ENCODE data around the gene APBA1. TPM values are rescaled to one million over a fixed set of nuclear protein-coding genes. Genes with fewer than 3 reads are reported as not detected.

The APBA1 gene
- polyA plus RNA-seq, 1 of the 3 experiments (the other 2 are of a cell fraction), result 3.1 TPM

DNA sequence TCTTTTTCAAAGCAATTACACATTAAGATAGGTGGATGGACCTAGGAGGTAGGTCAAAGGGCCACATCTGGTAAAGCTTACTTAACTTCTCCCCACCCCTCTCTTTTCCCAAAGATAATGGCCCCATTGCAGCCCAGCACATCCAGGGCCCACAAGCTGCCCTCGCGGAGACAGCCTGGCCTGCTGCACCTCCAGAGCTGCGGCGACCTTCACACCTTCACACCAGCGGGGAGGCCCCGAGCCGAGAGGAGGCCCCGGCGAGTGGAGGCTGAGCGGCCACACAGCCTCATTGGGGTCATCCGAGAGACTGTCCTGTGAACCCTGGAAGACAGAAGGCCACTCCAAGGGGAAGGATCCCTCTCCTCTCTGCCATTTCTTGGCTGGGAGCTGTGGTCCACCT is 280.7 kb downstream of the APBA1 start:
- 78% methylated on average over 10 of the region's 11 CpGs for WGBS (ENCODE audit: low lambda C conversion rate)
- Histone ChIP-seq H3K79me2 (ENCODE audit: insufficient read depth) (no peaks in the 10 kb centered on the region), H3K9ac (no peak overlapping the region), H3K27me3 (ENCODE audit: insufficient read depth) (peaks cover 9% of the 10 kb centered on the region; the same call in 1 of the 2 replicates), H3K36me3 (replicated peaks in 1 of 2; ENCODE audit: control insufficient read depth in 1 of 2, insufficient read depth in 2 of 2, low read length in 1 of 2) (no peaks in the 10 kb centered on the region), H3K4me3 (ENCODE audit: low read depth in 2 of 2, low read length in 1 of 2) (no peak overlapping the region), H4K20me1 (ENCODE audit: insufficient read depth) (no peaks in the 10 kb centered on the region), H3K4me2 (no peak overlapping the region), H3K4me1 (ENCODE audit: control insufficient read depth in 1 of 2, insufficient read depth in 2 of 2, low read depth in 1 of 2, low read length in 1 of 2) (no peaks in the 10 kb centered on the region), H3K27ac (ENCODE audit: low read depth in 2 of 2, low read length in 1 of 2) (no peak overlapping the region), H3K9me2 (no peaks in the 10 kb centered on the region), H2AFZ (ENCODE audit: low read depth) (no peak overlapping the region), H3F3A (replicated peaks; ENCODE audit: insufficient read depth) (no peaks in the 10 kb centered on the region), H3K9me3 (no peaks in the 10 kb centered on the region)
- ChIA-PET POLR2A (no interaction called here), CTCF (no interaction called here)
- DNase-seq, result no peak
- TF ChIP-seq TCF12 (IDR thresholded peaks at IDR 0.05) (no peak), GATA2 (CRISPR knock-in tag; IDR thresholded peaks at IDR 0.05) (no peak), EP300 (IDR thresholded peaks at IDR 0.05; ENCODE audit: borderline replicate concordance in 1 of 2, low read depth in 1 of 2, low read length in 1 of 2) (no peak), JUND (IDR thresholded peaks at IDR 0.05) (no peak)
- TF ChIP-seq, protein P1, sequence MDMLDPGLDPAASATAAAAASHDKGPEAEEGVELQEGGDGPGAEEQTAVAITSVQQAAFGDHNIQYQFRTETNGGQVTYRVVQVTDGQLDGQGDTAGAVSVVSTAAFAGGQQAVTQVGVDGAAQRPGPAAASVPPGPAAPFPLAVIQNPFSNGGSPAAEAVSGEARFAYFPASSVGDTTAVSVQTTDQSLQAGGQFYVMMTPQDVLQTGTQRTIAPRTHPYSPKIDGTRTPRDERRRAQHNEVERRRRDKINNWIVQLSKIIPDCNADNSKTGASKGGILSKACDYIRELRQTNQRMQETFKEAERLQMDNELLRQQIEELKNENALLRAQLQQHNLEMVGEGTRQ (IDR thresholded peaks at IDR 0.05; ENCODE audit: borderline replicate concordance, low read depth, low read length), result no peak
- TF ChIP-seq, protein P2, sequence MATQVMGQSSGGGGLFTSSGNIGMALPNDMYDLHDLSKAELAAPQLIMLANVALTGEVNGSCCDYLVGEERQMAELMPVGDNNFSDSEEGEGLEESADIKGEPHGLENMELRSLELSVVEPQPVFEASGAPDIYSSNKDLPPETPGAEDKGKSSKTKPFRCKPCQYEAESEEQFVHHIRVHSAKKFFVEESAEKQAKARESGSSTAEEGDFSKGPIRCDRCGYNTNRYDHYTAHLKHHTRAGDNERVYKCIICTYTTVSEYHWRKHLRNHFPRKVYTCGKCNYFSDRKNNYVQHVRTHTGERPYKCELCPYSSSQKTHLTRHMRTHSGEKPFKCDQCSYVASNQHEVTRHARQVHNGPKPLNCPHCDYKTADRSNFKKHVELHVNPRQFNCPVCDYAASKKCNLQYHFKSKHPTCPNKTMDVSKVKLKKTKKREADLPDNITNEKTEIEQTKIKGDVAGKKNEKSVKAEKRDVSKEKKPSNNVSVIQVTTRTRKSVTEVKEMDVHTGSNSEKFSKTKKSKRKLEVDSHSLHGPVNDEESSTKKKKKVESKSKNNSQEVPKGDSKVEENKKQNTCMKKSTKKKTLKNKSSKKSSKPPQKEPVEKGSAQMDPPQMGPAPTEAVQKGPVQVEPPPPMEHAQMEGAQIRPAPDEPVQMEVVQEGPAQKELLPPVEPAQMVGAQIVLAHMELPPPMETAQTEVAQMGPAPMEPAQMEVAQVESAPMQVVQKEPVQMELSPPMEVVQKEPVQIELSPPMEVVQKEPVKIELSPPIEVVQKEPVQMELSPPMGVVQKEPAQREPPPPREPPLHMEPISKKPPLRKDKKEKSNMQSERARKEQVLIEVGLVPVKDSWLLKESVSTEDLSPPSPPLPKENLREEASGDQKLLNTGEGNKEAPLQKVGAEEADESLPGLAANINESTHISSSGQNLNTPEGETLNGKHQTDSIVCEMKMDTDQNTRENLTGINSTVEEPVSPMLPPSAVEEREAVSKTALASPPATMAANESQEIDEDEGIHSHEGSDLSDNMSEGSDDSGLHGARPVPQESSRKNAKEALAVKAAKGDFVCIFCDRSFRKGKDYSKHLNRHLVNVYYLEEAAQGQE (IDR thresholded peaks at IDR 0.05; ENCODE audit: low read depth, low read length), result no peak

DNA sequence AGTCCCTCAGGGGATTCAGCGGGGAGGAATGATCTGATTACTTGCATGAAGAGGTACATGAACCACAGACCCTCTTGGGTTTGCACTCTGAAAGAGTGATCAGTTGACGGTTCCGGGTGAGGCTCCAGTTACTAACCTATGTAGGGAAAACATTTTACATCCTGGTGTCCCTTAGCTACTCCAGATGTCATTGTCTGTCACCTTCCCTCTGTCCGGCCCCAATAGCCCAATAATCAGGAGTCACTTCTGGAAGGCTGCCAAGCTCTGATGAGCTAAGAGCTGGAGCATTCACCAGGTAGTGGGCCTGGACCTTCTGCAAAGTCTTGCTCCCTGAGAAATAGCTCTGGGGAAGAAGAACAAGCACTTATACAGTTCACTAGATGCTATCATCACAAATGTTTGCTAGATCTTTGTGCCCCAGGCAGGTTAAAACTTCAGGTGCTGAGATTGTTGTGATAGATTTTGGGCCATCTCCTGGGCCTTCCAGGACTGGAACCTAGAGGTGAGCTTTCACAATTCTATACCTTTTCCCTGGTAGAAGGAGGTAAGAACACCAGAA is 282.7 kb downstream of the APBA1 start:
- POLR2A ChIA-PET, result no interaction called here
- Histone ChIP-seq H3K9ac (no peak overlapping the region), H3K79me2 (ENCODE audit: insufficient read depth) (no peaks in the 10 kb centered on the region), H2AFZ (ENCODE audit: low read depth) (no peak overlapping the region), H3K27ac (ENCODE audit: low read depth in 2 of 2, low read length in 1 of 2) (no peak overlapping the region), H3K9me2 (no peaks in the 10 kb centered on the region), H3K27me3 (ENCODE audit: insufficient read depth) (peaks cover 9% of the 10 kb centered on the region; the same call in 1 of the 2 replicates), H3K4me3 (ENCODE audit: low read depth in 2 of 2, low read length in 1 of 2) (no peak overlapping the region), H3K4me1 (ENCODE audit: control insufficient read depth in 1 of 2, insufficient read depth in 2 of 2, low read depth in 1 of 2, low read length in 1 of 2) (no peaks in the 10 kb centered on the region), H3K36me3 (replicated peaks in 1 of 2; ENCODE audit: control insufficient read depth in 1 of 2, insufficient read depth in 2 of 2, low read length in 1 of 2) (no peaks in the 10 kb centered on the region), H4K20me1 (ENCODE audit: insufficient read depth) (no peaks in the 10 kb centered on the region), H3K9me3 (no peaks in the 10 kb centered on the region), H3K4me2 (no peak overlapping the region), H3F3A (replicated peaks; ENCODE audit: insufficient read depth) (no peaks in the 10 kb centered on the region)
- no peak for DNase-seq
- WGBS (ENCODE audit: low lambda C conversion rate), result 43% methylated on average over 4 of the region's 4 CpGs
- TF ChIP-seq, protein P1 (IDR thresholded peaks at IDR 0.05; ENCODE audit: borderline replicate concordance, low read depth, low read length), result no peak
- no peak for TF ChIP-seq FOXM1 (IDR thresholded peaks at IDR 0.05; ENCODE audit: low read depth)
- TF ChIP-seq YY1 (IDR thresholded peaks at IDR 0.05; ENCODE audit: low read depth), result no peak
- no peak for TF ChIP-seq FOSL2 (IDR thresholded peaks at IDR 0.05; ENCODE audit: borderline replicate concordance, low read depth)
- no peak for TF ChIP-seq ELF1 (IDR thresholded peaks at IDR 0.05)
- TF ChIP-seq MEF2A (IDR thresholded peaks at IDR 0.05; ENCODE audit: borderline replicate concordance, low read depth), result no peak
- no peak for TF ChIP-seq GATA2 (CRISPR knock-in tag; IDR thresholded peaks at IDR 0.05)
- no peak for TF ChIP-seq GABPA (IDR thresholded peaks at IDR 0.05; ENCODE audit: low read depth)
- no peak for TF ChIP-seq TCF12 (IDR thresholded peaks at IDR 0.05)
- TF ChIP-seq SMC3 (IDR thresholded peaks at IDR 0.05; ENCODE audit: low read depth, low read length), result no peak
- no peak for TF ChIP-seq NRF1 (IDR thresholded peaks at IDR 0.05; ENCODE audit: low read depth, low read length)
- TF ChIP-seq, protein P3, sequence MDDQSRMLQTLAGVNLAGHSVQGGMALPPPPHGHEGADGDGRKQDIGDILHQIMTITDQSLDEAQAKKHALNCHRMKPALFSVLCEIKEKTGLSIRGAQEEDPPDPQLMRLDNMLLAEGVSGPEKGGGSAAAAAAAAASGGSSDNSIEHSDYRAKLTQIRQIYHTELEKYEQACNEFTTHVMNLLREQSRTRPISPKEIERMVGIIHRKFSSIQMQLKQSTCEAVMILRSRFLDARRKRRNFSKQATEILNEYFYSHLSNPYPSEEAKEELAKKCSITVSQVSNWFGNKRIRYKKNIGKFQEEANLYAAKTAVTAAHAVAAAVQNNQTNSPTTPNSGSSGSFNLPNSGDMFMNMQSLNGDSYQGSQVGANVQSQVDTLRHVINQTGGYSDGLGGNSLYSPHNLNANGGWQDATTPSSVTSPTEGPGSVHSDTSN (IDR thresholded peaks at IDR 0.05), result no peak
- TF ChIP-seq RAD21 (IDR thresholded peaks at IDR 0.05; ENCODE audit: low read length), result no peak
- TF ChIP-seq, protein P4, sequence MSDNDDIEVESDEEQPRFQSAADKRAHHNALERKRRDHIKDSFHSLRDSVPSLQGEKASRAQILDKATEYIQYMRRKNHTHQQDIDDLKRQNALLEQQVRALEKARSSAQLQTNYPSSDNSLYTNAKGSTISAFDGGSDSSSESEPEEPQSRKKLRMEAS (IDR thresholded peaks at IDR 0.05; ENCODE audit: low read depth), result no peak
- TF ChIP-seq, protein P5, sequence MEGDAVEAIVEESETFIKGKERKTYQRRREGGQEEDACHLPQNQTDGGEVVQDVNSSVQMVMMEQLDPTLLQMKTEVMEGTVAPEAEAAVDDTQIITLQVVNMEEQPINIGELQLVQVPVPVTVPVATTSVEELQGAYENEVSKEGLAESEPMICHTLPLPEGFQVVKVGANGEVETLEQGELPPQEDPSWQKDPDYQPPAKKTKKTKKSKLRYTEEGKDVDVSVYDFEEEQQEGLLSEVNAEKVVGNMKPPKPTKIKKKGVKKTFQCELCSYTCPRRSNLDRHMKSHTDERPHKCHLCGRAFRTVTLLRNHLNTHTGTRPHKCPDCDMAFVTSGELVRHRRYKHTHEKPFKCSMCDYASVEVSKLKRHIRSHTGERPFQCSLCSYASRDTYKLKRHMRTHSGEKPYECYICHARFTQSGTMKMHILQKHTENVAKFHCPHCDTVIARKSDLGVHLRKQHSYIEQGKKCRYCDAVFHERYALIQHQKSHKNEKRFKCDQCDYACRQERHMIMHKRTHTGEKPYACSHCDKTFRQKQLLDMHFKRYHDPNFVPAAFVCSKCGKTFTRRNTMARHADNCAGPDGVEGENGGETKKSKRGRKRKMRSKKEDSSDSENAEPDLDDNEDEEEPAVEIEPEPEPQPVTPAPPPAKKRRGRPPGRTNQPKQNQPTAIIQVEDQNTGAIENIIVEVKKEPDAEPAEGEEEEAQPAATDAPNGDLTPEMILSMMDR (IDR thresholded peaks at IDR 0.05), result no peak
- no peak for TF ChIP-seq EP300 (IDR thresholded peaks at IDR 0.05; ENCODE audit: borderline replicate concordance in 1 of 2, low read depth in 1 of 2, low read length in 1 of 2)
- CTCF ChIA-PET, result interaction anchor here (1.1 kb wide), 1 partner anchor 13 kb away, joined by 3 read pairs; no protein-coding TSS in a partner anchor
